GM12892 (cell line): Measurements from ENCODE around the gene WARS2.

ENCODE experiments used
- POLR2A ChIP-seq: IDR thresholded peaks from 2 replicates; pipeline ENCODE4 v1.6.1; 2011; ENCODE audit warnings: low read depth, low read length, control low read depth
- POLR2AphosphoS5 ChIP-seq: IDR thresholded peaks from 2 replicates; pipeline ENCODE4 v1.6.1; 2011; ENCODE audit warnings: low read depth, low read length, control low read depth
- TAF1 ChIP-seq: IDR thresholded peaks from 2 replicates; pipeline ENCODE4 v1.6.1; 2011; ENCODE audit warnings: low read depth, mild to moderate bottlenecking, control low read depth, low read length, borderline replicate concordance

- no peak for TF ChIP-seq POLR2A
- TF ChIP-seq POLR2AphosphoS5, result no peak
- TF ChIP-seq TAF1, result no peak
Observed at GRCh38 chr1:118982266-118982665, 158.2 kb downstream of the WARS2 start.
